ENCODE data around the gene HAUS8. TPM values are rescaled to one million over a fixed set of nuclear protein-coding genes. Genes with fewer than 3 reads are reported as not detected.
A peak's percentile ranks its signal among the peaks of the same experiment; 100 is the strongest.

HAUS8 gene
- total RNA-seq, 4 donors from 2014 or later, result 4.4 to 13.8 (median 10.3) TPM

DNA sequence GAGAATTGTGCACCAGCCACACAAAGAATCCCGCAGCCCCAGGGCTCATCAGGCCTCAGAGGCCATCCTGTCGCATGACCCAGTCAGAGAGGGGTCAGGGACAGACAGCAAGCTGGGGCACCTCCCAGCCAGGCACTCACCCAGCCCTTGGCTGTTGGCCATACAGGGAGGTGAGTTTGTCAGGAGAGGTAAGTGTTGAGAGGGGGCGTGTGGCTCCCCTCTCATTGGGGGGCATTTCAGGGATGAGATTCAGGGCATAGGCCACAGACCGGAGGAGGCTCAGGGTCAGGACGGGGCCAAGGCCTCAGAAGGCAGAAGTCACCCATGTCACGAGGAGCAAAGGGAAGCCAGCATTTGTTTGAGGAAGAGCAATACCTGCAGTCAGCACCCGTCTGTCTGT, 37.4 kb upstream of the HAUS8 start:
- H3K4me3 ChIP-seq, result no peak overlapping the region
- TF ChIP-seq, protein P1, sequence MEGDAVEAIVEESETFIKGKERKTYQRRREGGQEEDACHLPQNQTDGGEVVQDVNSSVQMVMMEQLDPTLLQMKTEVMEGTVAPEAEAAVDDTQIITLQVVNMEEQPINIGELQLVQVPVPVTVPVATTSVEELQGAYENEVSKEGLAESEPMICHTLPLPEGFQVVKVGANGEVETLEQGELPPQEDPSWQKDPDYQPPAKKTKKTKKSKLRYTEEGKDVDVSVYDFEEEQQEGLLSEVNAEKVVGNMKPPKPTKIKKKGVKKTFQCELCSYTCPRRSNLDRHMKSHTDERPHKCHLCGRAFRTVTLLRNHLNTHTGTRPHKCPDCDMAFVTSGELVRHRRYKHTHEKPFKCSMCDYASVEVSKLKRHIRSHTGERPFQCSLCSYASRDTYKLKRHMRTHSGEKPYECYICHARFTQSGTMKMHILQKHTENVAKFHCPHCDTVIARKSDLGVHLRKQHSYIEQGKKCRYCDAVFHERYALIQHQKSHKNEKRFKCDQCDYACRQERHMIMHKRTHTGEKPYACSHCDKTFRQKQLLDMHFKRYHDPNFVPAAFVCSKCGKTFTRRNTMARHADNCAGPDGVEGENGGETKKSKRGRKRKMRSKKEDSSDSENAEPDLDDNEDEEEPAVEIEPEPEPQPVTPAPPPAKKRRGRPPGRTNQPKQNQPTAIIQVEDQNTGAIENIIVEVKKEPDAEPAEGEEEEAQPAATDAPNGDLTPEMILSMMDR (IDR thresholded peaks at IDR 0.05), result no peak
- TF ChIP-seq POLR2A (IDR thresholded peaks at IDR 0.05) (no peak), POLR2AphosphoS5 (IDR thresholded peaks at IDR 0.05) (no peak), EP300 (IDR thresholded peaks at IDR 0.05; ENCODE audit: low read depth) (no peak)
- peaks cover 12 to 34% (median 20%) of the 10 kb centered on the region in 4 donors for H3K4me1 ChIP-seq
- DNase-seq, result no peak
- H3K9me3 ChIP-seq, result no peaks in the 10 kb centered on the region
- no peaks in the 10 kb centered on the region for H3K36me3 ChIP-seq
- peak overlapping the region; percentile 26 to 64 (median 56) for H3K27ac ChIP-seq
- H3K27me3 ChIP-seq, result no peaks in the 10 kb centered on the region
- intact Hi-C loops (cut with DNase I; ENCODE audit: low total_unique reads) (no loop called here), in situ Hi-C loops (cut with MboI; ENCODE audit: low pct_ligation_motif_present in 1 of 4, low pct_unique_long_range_greater_than_20kb in 1 of 4, low sequenced_read_pairs in 3 of 4) (no loop called here)
- WGBS, 2 donors (ENCODE audit: low coverage in 1 of 2), result 80 to 83% methylated on average over 1 to 7 of the region's 7 CpGs

DNA sequence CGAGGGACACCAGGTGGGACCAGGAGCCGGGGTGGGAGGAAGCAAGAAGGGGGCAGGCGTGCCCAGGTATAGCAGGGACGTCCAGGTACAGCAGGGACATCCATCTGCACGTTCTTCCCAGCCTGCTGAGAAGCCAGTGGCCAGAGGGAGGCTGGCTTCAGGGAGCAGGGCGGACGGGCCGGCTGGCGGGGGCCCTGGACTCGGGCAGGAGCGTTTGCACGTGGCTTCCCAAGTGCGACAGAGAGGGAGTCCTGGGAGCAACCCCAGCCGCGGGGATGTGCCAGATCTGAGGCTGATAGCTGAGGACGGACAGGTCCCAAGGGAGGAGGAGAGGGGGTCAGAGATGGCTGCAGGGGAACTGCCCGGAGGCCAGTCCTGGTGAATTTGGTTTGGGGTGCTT, 37.0 kb upstream of the HAUS8 start:
- DNase-seq, result no peak
- H3K4me1 ChIP-seq, result peaks cover 16 to 38% (median 25%) of the 10 kb centered on the region in 4 donors
- no peaks in the 10 kb centered on the region for H3K36me3 ChIP-seq
- H3K4me3 ChIP-seq, result no peak overlapping the region
- in situ Hi-C loops (cut with MboI; ENCODE audit: low pct_ligation_motif_present in 1 of 4, low pct_unique_long_range_greater_than_20kb in 1 of 4, low sequenced_read_pairs in 3 of 4) (no loop called here), intact Hi-C loops (cut with DNase I; ENCODE audit: low total_unique reads) (no loop called here)
- no peaks in the 10 kb centered on the region for H3K9me3 ChIP-seq
- TF ChIP-seq, protein P1 (IDR thresholded peaks at IDR 0.05), result no peak
- TF ChIP-seq POLR2AphosphoS5 (IDR thresholded peaks at IDR 0.05) (no peak), POLR2A (IDR thresholded peaks at IDR 0.05) (no peak)
- 89% methylated on average over 17 of the region's 17 CpGs; no CpG with 5 or more reads in 1 of the 2 donors for WGBS, 2 donors (ENCODE audit: low coverage in 1 of 2)
- H3K27me3 ChIP-seq, result no peaks in the 10 kb centered on the region
- H3K27ac ChIP-seq, result peak overlapping the region; percentile 26 to 64 (median 56)

DNA sequence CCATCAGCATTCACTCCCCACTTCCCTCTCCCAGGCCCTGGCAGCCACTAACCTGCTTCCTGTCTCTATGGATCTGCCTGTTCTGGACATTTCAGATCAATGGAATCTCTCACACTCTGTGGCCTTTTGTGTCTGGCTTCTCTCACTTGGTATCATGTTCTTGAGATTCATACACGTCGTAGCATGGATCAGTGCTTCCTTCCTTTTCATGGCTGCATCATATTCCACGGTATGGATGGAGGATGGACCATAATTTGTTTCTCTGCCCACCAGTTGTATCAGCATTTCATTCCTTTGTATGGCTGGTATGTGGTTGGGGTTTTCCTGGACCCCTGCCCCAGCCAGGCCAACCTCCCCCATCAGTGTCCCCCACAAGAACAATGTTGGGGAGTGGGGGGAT, 36.5 kb upstream of the HAUS8 start:
- Histone ChIP-seq H3K4me3 (no peak overlapping the region), H3K27ac (peak overlapping the region in 2 of 4 donors; percentile 26 to 64), H3K4me1 (peaks cover 19 to 42% (median 26%) of the 10 kb centered on the region in 4 donors), H3K36me3 (no peaks in the 10 kb centered on the region), H3K9me3 (no peaks in the 10 kb centered on the region), H3K27me3 (no peaks in the 10 kb centered on the region)
- in situ Hi-C loops (cut with MboI; ENCODE audit: low pct_ligation_motif_present in 1 of 4, low pct_unique_long_range_greater_than_20kb in 1 of 4, low sequenced_read_pairs in 3 of 4), result no loop called here
- no peak for DNase-seq
- intact Hi-C loops (cut with DNase I; ENCODE audit: low total_unique reads), result no loop called here
- 83% methylated on average over 3 of the region's 3 CpGs; no CpG with 5 or more reads in 1 of the 2 donors for WGBS, 2 donors (ENCODE audit: low coverage in 1 of 2)
- TF ChIP-seq, protein P1 (IDR thresholded peaks at IDR 0.05), result no peak
- TF ChIP-seq POLR2AphosphoS5 (IDR thresholded peaks at IDR 0.05), result no peak
- no peak for TF ChIP-seq POLR2A (IDR thresholded peaks at IDR 0.05)
- TF ChIP-seq EP300 (IDR thresholded peaks at IDR 0.05; ENCODE audit: low read depth), result no peak

DNA sequence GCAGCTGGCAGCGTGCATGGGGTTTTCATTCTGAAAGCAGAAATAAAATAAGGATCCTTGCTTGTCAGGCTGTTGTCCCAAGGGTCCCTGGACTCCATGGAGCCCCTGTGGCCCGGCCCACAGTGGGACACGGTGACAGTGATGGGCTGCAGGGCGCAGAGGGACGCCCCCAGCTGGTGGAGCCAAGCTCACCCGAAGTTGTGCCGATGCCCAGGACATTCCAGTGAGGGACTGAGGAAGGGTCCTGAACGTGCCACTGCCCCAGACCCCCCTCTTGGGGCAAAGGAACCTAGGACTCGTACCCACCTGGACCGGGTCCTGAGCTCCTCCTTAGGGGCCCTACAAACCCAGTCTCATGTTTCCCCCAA, 35.3 kb upstream of the HAUS8 start:
- H3K36me3 ChIP-seq, result no peaks in the 10 kb centered on the region
- peak overlapping the region; percentile 42 to 80 (median 60) for H3K27ac ChIP-seq
- in situ Hi-C loops (cut with MboI; ENCODE audit: low pct_ligation_motif_present in 1 of 4, low pct_unique_long_range_greater_than_20kb in 1 of 4, low sequenced_read_pairs in 3 of 4), result no loop called here
- no peaks in the 10 kb centered on the region for H3K9me3 ChIP-seq
- H3K4me1 ChIP-seq, result peaks cover 19 to 42% (median 26%) of the 10 kb centered on the region in 4 donors
- TF ChIP-seq POLR2A (IDR thresholded peaks at IDR 0.05) (no peak), POLR2AphosphoS5 (IDR thresholded peaks at IDR 0.05) (no peak), EP300 (IDR thresholded peaks at IDR 0.05; ENCODE audit: low read depth) (no peak)
- TF ChIP-seq, protein P1 (IDR thresholded peaks at IDR 0.05), result no peak
- intact Hi-C loops (cut with DNase I; ENCODE audit: low total_unique reads), result no loop called here
- 87% methylated on average over 10 of the region's 10 CpGs; no CpG with 5 or more reads in 1 of the 2 donors for WGBS, 2 donors (ENCODE audit: low coverage in 1 of 2)
- no peak for DNase-seq
- no peaks in the 10 kb centered on the region for H3K27me3 ChIP-seq
- H3K4me3 ChIP-seq, result no peak overlapping the region
